ENCODE data around the gene CFAP57.

The CFAP57 gene

GRCh38 chr1:43256675-43257570, 84.8 kb downstream of the CFAP57 start:
- no peak for DNase-seq

- no peak for DNase-seq
Measured at GRCh38 chr1:43258370-43258769, 86.2 kb downstream of the CFAP57 start.

GRCh38 chr1:43265431-43265830, 93.3 kb downstream of the CFAP57 start:
- no peak for DNase-seq

- no peak for DNase-seq
Measured at GRCh38 chr1:43266881-43267280, 94.8 kb downstream of the CFAP57 start.

- DNase-seq: no peak
Measured at GRCh38 chr1:43267291-43267805, 95.2 kb downstream of the CFAP57 start.

- no peak for DNase-seq
Measured at GRCh38 chr1:43267818-43268425, 95.8 kb downstream of the CFAP57 start.

- no peak for DNase-seq
Measured at GRCh38 chr1:43269627-43270375, 97.7 kb downstream of the CFAP57 start, which contains the start of gene TMEM125. Gene TMEM125, plus strand, starts transcription at chr1:43269983. Its CDS starts 2,740 bp downstream, at chr1:43272723.

GRCh38 chr1:43270421-43271095, 98.4 kb downstream of the CFAP57 start:
- DNase-seq: peak; percentile 79

- DNase-seq: no peak
Measured at GRCh38 chr1:43271186-43272118, 99.3 kb downstream of the CFAP57 start.

GRCh38 chr1:43272161-43272560, 100.0 kb downstream of the CFAP57 start:
- DNase-seq: no peak

- no peak for DNase-seq
Measured at GRCh38 chr1:43272576-43273571, 100.7 kb downstream of the CFAP57 start.

- DNase-seq: no peak
Measured at GRCh38 chr1:43273708-43274107, 101.6 kb downstream of the CFAP57 start.

GRCh38 chr1:43274125-43274803, 102.1 kb downstream of the CFAP57 start:
- no peak for DNase-seq

GRCh38 chr1:43274804-43275180, 102.7 kb downstream of the CFAP57 start:
- DNase-seq: no peak

GRCh38 chr1:43275826-43276620, 103.9 kb downstream of the CFAP57 start:
- no peak for DNase-seq

- DNase-seq: no peak
Measured at GRCh38 chr1:43276673-43277072, 104.5 kb downstream of the CFAP57 start.

- DNase-seq: no peak
Measured at GRCh38 chr1:43277116-43277876, 105.2 kb downstream of the CFAP57 start.

GRCh38 chr1:43279161-43279560, 107.0 kb downstream of the CFAP57 start:
- DNase-seq: no peak

Measured in NCI-H1105 treated with DMSO at 0.1 percent for 48 hours (cell line).